ENCODE results near the gene ENC1.

Gene ENC1

DNA sequence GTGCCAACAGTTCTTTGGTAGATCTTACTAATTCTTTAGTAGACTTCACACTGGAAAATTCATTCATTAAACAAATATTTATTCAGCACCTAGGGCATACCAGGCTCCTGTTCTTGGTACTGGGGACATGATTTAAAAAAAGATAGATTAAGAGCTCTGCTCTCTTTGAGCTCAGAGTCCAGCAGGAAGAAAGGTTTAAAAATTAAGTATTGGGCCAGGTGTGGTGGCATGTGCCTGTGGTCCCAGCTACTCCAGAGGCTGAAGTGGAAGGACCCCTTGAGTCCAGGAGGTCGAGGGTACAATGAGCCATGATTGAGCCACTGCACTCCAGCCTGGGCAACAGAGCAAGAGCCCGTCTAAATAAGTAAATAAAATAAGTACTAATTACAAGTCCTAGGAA, 41.4 kb downstream of the ENC1 start:
- DNase-seq, result no peak

- no peak for DNase-seq
Measured at GRCh38 chr5:74598731-74599130, 41.8 kb downstream of the ENC1 start.

DNA sequence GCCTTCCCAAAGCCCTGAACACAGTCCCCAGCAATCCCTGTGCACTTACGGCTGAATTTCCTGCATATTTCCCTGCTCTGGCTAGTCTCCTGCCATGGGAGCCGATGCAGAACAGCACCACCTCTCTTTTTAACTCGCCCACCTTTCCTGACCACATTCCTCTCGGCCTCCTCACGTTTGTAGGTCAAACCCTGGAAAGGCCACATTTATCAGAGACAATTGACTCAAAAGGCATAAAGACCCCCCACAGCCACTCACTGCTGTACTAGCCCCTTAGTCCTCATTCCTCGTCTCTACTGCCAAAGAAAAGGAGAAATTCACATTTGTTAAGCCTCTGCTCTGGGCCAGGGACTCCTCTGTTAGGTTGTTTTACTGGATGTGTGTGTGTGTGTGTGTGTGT, 43.6 kb downstream of the ENC1 start:
- no peak for DNase-seq

DNA sequence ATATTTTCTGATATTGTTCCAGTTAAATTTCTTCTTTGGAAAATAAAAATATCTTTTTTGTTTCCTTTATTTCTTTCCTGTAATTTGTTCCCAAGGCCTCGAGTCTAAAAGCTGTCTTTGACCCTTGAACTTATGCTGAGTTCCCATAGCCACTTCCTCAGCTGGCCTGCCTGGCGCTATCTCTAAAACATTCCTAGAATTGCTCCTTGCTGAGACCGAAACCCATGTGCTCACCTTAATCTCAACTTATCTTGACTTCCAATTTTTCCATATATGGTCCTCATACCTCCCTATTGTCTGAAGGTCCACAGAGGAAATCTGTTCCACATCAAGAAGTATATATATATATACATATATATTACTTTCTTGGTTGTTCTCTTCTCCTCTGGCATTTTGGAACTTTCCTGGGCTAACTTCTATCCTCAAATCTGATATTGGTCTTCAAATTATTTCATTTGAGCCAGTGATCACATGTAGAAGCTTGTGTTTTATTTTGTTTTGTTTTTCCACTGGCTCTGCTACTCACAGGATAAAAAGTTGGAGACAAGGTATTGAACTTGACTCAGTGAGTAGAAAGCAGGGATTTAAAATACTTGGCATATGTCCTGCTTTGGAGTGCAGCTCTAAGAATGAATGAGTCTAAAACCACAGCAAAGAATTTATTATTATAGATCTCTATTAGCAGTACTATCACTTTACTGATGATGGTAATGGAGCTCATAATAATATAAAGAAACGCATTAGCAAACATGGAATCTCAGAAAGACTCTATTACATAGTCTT, 45.2 kb downstream of the ENC1 start:
- DNase-seq, result no peak

DNA sequence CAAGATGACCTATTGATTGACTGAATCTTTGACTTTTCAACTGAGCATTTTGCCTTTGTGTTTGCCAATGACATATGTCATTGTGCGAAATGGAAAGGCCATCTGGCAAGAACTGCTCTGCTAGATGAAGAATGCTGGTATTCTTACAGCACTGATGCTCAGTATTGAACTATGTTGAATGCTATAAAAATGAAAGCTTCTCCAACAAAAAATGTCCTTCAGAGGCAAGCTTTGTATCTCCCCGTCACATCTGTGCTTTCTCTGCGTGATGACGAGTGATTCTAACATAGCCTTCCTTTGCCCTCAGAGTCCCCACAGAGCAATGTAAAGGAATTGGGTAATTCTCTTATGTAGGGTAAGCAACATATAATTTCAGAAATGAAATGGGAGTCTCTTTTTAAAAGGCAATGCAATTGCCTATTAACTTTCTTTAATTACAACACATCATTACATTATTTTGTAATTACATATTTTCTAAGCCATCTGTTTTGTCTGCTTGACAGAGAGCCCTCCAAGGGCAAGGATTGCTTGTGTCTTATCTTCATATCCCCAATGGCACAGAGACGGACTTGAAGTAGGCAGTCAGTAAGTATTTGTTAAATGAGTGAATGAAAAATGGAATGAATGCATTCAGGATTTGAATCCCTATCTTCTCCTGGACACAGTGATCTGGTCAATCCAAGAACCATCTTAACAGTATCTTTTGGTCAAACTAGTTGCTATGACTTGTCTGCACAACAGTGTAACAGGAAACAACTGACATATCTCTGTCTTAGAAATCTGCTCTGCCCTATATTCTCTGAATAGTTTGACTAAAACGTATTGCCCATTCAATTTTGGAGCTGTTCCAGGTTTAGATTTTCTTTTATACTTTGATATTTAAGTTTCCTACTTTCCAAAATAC, 46.1 kb downstream of the ENC1 start:
- DNase-seq, result no peak

GRCh38 chr5:74589204-74590056, 51.1 kb downstream of the ENC1 start:
- no peak for DNase-seq

DNA sequence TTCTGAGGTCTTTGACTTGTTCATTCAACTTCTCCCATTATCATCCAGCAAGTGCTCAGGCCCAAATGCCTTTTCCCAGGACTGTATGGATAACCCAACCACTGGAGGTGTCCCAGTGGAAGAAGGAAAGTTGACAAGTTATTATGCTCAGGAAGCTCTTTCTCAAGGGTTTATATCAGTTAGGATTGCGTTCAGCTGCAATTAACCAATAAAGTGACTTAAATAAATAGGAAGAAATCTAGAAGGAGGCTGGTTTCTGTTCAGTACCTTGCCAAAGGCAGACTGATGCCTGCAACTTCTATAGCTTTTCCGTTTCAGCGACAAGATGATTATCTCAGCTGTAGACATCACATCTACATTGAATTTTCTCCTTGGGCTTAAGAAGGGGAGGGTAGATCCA, 52.1 kb downstream of the ENC1 start:
- DNase-seq, result no peak

GRCh38 chr5:74587890-74588289, 52.6 kb downstream of the ENC1 start:
- peak; percentile 26 for DNase-seq

- DNase-seq, result no peak
Measured at GRCh38 chr5:74587300-74587699, 53.2 kb downstream of the ENC1 start.

- no peak for DNase-seq
Measured at GRCh38 chr5:74586856-74587255, 53.7 kb downstream of the ENC1 start.

DNA sequence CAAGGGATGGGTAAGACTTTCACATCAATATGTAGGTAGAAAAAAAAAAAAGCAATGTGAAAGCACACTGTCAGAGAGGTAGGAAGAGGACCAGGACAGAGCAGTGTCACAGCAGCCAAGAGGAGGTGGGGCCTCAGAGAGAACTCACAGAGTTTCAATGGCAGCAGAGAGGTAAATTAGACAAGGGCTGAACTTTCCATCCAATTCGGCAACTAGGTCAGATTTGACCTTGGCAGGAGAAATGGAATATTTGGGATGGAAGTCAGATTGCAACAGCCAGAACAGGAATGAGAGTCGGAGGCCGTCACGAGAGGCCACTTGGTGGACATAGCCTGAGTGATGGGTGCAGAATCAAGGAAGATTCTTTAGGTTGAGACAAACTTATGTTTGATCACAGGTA, 57.7 kb downstream of the ENC1 start:
- DNase-seq, result no peak

DNA sequence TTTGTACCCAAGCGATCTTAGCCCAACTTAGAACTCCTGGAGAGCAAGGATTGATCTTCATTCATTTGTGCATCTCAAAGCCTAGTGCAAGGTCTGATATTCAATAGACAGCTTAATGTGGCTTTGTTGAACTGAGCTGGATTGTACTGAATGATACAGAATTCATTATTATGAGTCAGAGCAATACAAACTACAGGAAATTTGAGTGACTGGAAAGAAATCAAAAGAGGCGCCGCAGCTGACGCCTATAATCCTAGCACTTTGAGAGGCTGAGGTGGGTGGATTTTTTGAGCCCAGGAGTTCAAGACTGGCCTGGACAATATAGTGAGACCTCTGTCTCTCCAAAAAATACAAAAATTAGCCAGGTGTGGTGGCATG, 58.6 kb downstream of the ENC1 start:
- DNase-seq, result no peak

- no peak for DNase-seq
Measured at GRCh38 chr5:74580729-74581109, 59.8 kb downstream of the ENC1 start.

DNA sequence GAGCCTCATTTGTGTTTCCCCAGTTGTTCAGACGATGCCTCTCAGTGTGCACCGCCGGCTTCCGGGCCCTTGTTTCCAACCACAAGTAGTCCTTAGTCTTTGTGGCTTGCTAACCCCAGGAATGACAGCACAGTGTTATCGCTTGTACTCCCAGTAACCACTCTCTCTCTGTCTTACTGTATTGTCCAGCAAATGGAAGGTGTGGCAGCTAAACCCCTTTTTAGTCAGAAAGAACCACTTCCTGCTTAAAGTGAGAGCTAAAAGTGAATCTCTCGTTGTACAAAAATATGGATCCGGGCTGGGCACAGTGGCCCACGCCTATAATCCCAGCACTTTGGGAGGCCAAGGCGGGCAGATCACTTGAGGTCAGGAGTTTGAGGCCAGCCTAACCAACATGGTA, 61.3 kb downstream of the ENC1 start:
- DNase-seq, result no peak

- no peak for DNase-seq
Measured at GRCh38 chr5:74578356-74579044, 62.0 kb downstream of the ENC1 start.
